WTC11 (cell line): Measurements from ENCODE around the gene FANCC. TPM values are rescaled to one million over a fixed set of nuclear protein-coding genes. Genes with fewer than 3 reads are reported as not detected.

Experiments used
- ATAC-seq: fragments of 200-7000 bp; cut with Tn5 transposase; 2 replicates; pipeline ENCODE4 v1.10.0; 2021; ENCODE audit warnings: mild to moderate bottlenecking, moderate library complexity
- CTCF ChIA-PET: fragments of 300-600 bp; sonication (Branson Sonifier 250); formaldehyde crosslinking; loops from one replicate; lab custom pipeline; 2021; ENCODE audit warnings: antibody characterized with exemption; lab: Charles Lee
- POLR2A ChIA-PET: fragments of 350-600 bp; sonication (Branson Sonifier 250); formaldehyde crosslinking; loops from one replicate; lab custom pipeline; 2021; ENCODE audit warnings: antibody characterized with exemption; lab: Charles Lee
- DNase-seq: peaks from one replicate; pipeline ENCODE4 v3.0.0; 2021; ENCODE audit warnings: low spot score
- H3K27ac Mint-ChIP-seq: 2 replicates; pipeline ENCODE4 v1.8.0; 2021; ENCODE audit warnings: mixed read lengths
- H3K27me3 Mint-ChIP-seq: 2 replicates; pipeline ENCODE4 v1.8.0; 2021; ENCODE audit warnings: low read depth, mild to moderate bottlenecking, moderate library complexity, mixed read lengths
- H3K36me3 Mint-ChIP-seq: 2 replicates; pipeline ENCODE4 v1.8.0; 2021; ENCODE audit warnings: mixed read lengths
- H3K4me1 Mint-ChIP-seq: 2 replicates; pipeline ENCODE4 v1.8.0; 2022; ENCODE audit warnings: mixed read lengths
- H3K4me3 Mint-ChIP-seq: 2 replicates; pipeline ENCODE4 v1.8.0; 2021; ENCODE audit warnings: mild to moderate bottlenecking, moderate library complexity, mixed read lengths
- H3K9me3 Mint-ChIP-seq: 2 replicates; pipeline ENCODE4 v1.8.0; 2021; ENCODE audit warnings: mixed read lengths
- ATF1 ChIP-seq: sonication (generic); formaldehyde crosslinking; IDR thresholded peaks from 2 replicates; pipeline ENCODE4 v1.8.1; 2023; ENCODE audit warnings: mild to moderate bottlenecking, moderate library complexity, missing genetic modification reagents
- ATF3 ChIP-seq: sonication (generic); formaldehyde crosslinking; conservative IDR thresholded peaks from 2 replicates; pipeline ENCODE4 v1.8.1; 2022; ENCODE audit warnings: mild to moderate bottlenecking, missing genetic modification reagents
- ERG ChIP-seq: fragments of 250-450 bp; sonication (Bioruptor Pico); IDR thresholded peaks from 2 replicates; pipeline ENCODE4 v1.8.0; 2021; ENCODE audit warnings: mild to moderate bottlenecking
- NFATC4 ChIP-seq: fragments of 250-450 bp; sonication (Bioruptor Pico); IDR thresholded peaks from 2 replicates; pipeline ENCODE4 v1.9.0; 2021; ENCODE audit warnings: mild to moderate bottlenecking
- SP1 ChIP-seq: sonication (generic); formaldehyde crosslinking; conservative IDR thresholded peaks from 2 replicates; pipeline ENCODE4 v1.8.1; 2022; ENCODE audit warnings: missing genetic modification reagents
- ZNF219 ChIP-seq: sonication (generic); formaldehyde crosslinking; IDR thresholded peaks from 2 replicates; pipeline ENCODE4 v1.8.0; 2023; ENCODE audit warnings: missing genetic modification reagents, mild to moderate bottlenecking, borderline replicate concordance
- ZNF671 ChIP-seq: fragments of 250-450 bp; sonication (Bioruptor Pico); IDR thresholded peaks from 2 replicates; pipeline ENCODE4 v1.8.0; 2021; ENCODE audit warnings: mild to moderate bottlenecking
- total RNA-seq: library from RNA; stranded (reverse); gene quantifications from 3 replicates; pipeline ENCODE4 v1.2.3, GENCODE V29; 2021
- TF ChIP-seq, protein P1 (sequence below): sonication (generic); formaldehyde crosslinking; IDR thresholded peaks from 2 replicates; pipeline ENCODE4 v1.8.0; 2022; ENCODE audit warnings: missing genetic modification reagents
- TF ChIP-seq, protein P2 (sequence below): sonication (generic); formaldehyde crosslinking; IDR thresholded peaks from 2 replicates; pipeline ENCODE4 v1.8.0; 2023; ENCODE audit warnings: missing genetic modification reagents
- TF ChIP-seq, protein P3 (sequence below): sonication (generic); formaldehyde crosslinking; IDR thresholded peaks from 2 replicates; pipeline ENCODE4 v1.8.0; 2023; ENCODE audit warnings: missing genetic modification reagents, mild to moderate bottlenecking, borderline replicate concordance
- TF ChIP-seq, protein P4 (sequence below): sonication (generic); formaldehyde crosslinking; IDR thresholded peaks from 2 replicates; pipeline ENCODE4 v1.8.1; 2023; ENCODE audit warnings: mild to moderate bottlenecking, missing genetic modification reagents, borderline replicate concordance

Gene FANCC
- total RNA-seq, 1 experiment from 2014 or later, result 10.9 TPM

DNA sequence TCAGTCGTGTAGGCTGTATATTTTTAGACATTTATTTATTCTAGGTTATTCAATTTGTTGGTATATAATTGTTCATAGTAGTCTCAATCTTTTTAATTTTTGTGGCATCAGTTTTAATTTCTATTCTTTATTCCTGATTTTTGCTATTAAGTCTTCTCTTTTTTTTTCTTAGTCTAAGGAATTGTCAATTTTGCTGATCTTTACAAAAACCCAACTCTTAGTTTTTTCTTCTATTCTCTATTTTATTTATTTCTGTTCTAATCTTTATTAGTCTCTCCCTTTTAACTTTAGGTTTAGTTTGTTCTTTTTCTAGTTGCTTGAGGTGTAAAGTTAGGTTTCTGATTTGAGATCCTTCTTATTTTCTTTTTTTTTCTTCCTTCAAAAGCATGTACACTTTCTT, 152.5 kb downstream of the FANCC start (continued):
- no peak for TF ChIP-seq ERG (CRISPR knock-in tag)

DNA sequence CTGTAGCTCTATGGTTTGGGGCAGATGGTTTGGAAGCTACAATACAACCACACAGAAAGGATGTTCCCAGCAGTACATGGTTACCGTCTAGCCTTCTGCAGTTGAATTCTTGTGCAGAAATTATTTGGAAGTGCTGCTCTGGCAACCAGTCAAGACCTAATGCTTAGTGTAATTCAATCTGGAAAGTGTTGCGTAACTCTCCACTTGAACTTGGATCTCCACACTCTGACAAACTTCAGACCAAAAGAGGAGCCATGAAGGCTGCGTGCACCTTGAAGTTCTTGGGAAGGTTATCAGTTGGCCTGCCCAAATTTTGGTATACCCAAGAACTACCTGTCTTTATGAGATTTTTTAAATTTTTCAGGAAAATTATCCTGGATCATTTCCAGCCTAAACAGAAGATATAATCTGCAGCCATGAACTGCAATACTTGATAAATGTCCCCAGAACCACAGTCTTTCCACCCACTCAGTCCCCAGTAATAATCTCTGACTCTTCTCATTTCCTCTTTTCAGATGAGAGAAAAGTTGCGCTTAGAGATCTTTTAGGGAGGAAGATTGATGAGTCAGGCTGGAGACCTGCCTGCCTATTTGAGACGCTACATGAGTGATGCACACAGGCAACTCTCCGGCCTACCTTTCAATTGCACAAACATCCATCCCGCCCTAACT, 159.9 kb downstream of the FANCC start:
- Mint-ChIP-seq H3K9me3 (no peaks in the 10 kb centered on the region), H3K4me3 (no peak overlapping the region), H3K27me3 (no peaks in the 10 kb centered on the region), H3K4me1 (0 out of 2 replicates have a peak, but pooled peaks cover 2% of the 10 kb centered on the region), H3K27ac (no peak overlapping the region), H3K36me3 (peaks cover 5% of the 10 kb centered on the region; the same call in 1 of the 2 replicates)
- ChIA-PET POLR2A (interaction anchor here (0.9 kb wide), 1 partner anchor 10 kb away, joined by 3 read pairs; no protein-coding TSS in a partner anchor), CTCF (interaction anchor here (0.9 to 4.4 kb wide), 5 partner anchors 10 to 29 kb away, joined by 3 to 25 read pairs (median 3); no protein-coding TSS in a partner anchor)
- DNase-seq (no peak), ATAC-seq (no peak)
- TF ChIP-seq, protein P1, sequence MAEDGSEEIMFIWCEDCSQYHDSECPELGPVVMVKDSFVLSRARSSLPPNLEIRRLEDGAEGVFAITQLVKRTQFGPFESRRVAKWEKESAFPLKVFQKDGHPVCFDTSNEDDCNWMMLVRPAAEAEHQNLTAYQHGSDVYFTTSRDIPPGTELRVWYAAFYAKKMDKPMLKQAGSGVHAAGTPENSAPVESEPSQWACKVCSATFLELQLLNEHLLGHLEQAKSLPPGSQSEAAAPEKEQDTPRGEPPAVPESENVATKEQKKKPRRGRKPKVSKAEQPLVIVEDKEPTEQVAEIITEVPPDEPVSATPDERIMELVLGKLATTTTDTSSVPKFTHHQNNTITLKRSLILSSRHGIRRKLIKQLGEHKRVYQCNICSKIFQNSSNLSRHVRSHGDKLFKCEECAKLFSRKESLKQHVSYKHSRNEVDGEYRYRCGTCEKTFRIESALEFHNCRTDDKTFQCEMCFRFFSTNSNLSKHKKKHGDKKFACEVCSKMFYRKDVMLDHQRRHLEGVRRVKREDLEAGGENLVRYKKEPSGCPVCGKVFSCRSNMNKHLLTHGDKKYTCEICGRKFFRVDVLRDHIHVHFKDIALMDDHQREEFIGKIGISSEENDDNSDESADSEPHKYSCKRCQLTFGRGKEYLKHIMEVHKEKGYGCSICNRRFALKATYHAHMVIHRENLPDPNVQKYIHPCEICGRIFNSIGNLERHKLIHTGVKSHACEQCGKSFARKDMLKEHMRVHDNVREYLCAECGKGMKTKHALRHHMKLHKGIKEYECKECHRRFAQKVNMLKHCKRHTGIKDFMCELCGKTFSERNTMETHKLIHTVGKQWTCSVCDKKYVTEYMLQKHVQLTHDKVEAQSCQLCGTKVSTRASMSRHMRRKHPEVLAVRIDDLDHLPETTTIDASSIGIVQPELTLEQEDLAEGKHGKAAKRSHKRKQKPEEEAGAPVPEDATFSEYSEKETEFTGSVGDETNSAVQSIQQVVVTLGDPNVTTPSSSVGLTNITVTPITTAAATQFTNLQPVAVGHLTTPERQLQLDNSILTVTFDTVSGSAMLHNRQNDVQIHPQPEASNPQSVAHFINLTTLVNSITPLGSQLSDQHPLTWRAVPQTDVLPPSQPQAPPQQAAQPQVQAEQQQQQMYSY (CRISPR knock-in tag), result no peak
- TF ChIP-seq ATF3 (CRISPR knock-in tag), result no peak
- TF ChIP-seq ZNF671 (CRISPR knock-in tag), result no peak
- no peak for TF ChIP-seq NFATC4
- TF ChIP-seq, protein P2, sequence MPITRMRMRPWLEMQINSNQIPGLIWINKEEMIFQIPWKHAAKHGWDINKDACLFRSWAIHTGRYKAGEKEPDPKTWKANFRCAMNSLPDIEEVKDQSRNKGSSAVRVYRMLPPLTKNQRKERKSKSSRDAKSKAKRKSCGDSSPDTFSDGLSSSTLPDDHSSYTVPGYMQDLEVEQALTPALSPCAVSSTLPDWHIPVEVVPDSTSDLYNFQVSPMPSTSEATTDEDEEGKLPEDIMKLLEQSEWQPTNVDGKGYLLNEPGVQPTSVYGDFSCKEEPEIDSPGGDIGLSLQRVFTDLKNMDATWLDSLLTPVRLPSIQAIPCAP (CRISPR knock-in tag), result no peak
- no peak for TF ChIP-seq ATF1 (CRISPR knock-in tag)
- TF ChIP-seq, protein P3, sequence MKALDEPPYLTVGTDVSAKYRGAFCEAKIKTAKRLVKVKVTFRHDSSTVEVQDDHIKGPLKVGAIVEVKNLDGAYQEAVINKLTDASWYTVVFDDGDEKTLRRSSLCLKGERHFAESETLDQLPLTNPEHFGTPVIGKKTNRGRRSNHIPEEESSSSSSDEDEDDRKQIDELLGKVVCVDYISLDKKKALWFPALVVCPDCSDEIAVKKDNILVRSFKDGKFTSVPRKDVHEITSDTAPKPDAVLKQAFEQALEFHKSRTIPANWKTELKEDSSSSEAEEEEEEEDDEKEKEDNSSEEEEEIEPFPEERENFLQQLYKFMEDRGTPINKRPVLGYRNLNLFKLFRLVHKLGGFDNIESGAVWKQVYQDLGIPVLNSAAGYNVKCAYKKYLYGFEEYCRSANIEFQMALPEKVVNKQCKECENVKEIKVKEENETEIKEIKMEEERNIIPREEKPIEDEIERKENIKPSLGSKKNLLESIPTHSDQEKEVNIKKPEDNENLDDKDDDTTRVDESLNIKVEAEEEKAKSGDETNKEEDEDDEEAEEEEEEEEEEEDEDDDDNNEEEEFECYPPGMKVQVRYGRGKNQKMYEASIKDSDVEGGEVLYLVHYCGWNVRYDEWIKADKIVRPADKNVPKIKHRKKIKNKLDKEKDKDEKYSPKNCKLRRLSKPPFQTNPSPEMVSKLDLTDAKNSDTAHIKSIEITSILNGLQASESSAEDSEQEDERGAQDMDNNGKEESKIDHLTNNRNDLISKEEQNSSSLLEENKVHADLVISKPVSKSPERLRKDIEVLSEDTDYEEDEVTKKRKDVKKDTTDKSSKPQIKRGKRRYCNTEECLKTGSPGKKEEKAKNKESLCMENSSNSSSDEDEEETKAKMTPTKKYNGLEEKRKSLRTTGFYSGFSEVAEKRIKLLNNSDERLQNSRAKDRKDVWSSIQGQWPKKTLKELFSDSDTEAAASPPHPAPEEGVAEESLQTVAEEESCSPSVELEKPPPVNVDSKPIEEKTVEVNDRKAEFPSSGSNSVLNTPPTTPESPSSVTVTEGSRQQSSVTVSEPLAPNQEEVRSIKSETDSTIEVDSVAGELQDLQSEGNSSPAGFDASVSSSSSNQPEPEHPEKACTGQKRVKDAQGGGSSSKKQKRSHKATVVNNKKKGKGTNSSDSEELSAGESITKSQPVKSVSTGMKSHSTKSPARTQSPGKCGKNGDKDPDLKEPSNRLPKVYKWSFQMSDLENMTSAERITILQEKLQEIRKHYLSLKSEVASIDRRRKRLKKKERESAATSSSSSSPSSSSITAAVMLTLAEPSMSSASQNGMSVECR, result no peak
- TF ChIP-seq SP1, result no peak
- no peak for TF ChIP-seq ZNF219
- TF ChIP-seq, protein P4, sequence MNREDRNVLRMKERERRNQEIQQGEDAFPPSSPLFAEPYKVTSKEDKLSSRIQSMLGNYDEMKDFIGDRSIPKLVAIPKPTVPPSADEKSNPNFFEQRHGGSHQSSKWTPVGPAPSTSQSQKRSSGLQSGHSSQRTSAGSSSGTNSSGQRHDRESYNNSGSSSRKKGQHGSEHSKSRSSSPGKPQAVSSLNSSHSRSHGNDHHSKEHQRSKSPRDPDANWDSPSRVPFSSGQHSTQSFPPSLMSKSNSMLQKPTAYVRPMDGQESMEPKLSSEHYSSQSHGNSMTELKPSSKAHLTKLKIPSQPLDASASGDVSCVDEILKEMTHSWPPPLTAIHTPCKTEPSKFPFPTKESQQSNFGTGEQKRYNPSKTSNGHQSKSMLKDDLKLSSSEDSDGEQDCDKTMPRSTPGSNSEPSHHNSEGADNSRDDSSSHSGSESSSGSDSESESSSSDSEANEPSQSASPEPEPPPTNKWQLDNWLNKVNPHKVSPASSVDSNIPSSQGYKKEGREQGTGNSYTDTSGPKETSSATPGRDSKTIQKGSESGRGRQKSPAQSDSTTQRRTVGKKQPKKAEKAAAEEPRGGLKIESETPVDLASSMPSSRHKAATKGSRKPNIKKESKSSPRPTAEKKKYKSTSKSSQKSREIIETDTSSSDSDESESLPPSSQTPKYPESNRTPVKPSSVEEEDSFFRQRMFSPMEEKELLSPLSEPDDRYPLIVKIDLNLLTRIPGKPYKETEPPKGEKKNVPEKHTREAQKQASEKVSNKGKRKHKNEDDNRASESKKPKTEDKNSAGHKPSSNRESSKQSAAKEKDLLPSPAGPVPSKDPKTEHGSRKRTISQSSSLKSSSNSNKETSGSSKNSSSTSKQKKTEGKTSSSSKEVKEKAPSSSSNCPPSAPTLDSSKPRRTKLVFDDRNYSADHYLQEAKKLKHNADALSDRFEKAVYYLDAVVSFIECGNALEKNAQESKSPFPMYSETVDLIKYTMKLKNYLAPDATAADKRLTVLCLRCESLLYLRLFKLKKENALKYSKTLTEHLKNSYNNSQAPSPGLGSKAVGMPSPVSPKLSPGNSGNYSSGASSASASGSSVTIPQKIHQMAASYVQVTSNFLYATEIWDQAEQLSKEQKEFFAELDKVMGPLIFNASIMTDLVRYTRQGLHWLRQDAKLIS, result no peak
